Osteoblast (primary cell): ENCODE data around the gene TRAPPC13. TPM values are rescaled to one million over a fixed set of nuclear protein-coding genes. Genes with fewer than 3 reads are reported as not detected.
A peak's percentile ranks its signal among the peaks of the same experiment; 100 is the strongest.
"Not testable (repeated sequence)": the region's sequence is repeated elsewhere in the genome, so short reads cannot be mapped to it uniquely, and the experiment has no call there.

Experiments
- DNase-seq: peaks from one replicate; pipeline ENCODE4 v3.0.0; 2011; ENCODE audit warnings: low spot score, mixed read lengths; ENCODE audit not compliant: insufficient read length; ENCODE audit errors: missing footprints
- H2AFZ ChIP-seq: 2 replicates; pipeline ENCODE4 v1.6.0; 2011; ENCODE audit warnings: mild to moderate bottlenecking, low read length
- H3K27ac ChIP-seq: 2 replicates; pipeline ENCODE4 v1.5.1; 2011; ENCODE audit warnings: mild to moderate bottlenecking, low read depth, low read length, moderate library complexity
- H3K27me3 ChIP-seq: 2 replicates; pipeline ENCODE4 v1.6.0; 2012; ENCODE audit warnings: mild to moderate bottlenecking, control low read depth, inconsistent platforms, low read length, moderate library complexity; ENCODE audit not compliant: insufficient read depth
- H3K36me3 ChIP-seq: 2 replicates; pipeline ENCODE4 v1.5.1; 2011; ENCODE audit warnings: mild to moderate bottlenecking, low read length, control low read depth, moderate library complexity; ENCODE audit not compliant: insufficient read depth
- H3K4me1 ChIP-seq: 2 replicates; pipeline ENCODE4 v1.5.1; 2011; ENCODE audit warnings: mild to moderate bottlenecking, low read length, control low read depth, moderate library complexity; ENCODE audit not compliant: insufficient read depth
- H3K4me2 ChIP-seq: 2 replicates; pipeline ENCODE4 v1.6.0; 2011; ENCODE audit warnings: mild to moderate bottlenecking, low read length; ENCODE audit not compliant: insufficient read depth
- H3K4me3 ChIP-seq: fragments of 200-600 bp; sonication (generic); 3 replicates; pipeline ENCODE4 v1.5.1; 2012; ENCODE audit warnings: mild to moderate bottlenecking, low read length, inconsistent platforms; ENCODE audit not compliant: insufficient read depth
- H3K79me2 ChIP-seq: 2 replicates; pipeline ENCODE4 v1.6.0; 2012; ENCODE audit warnings: mild to moderate bottlenecking, low read length, control low read depth, inconsistent platforms; ENCODE audit not compliant: insufficient read depth
- H3K9me3 ChIP-seq: 2 replicates; pipeline ENCODE4 v1.5.1; 2011; ENCODE audit warnings: low read depth, low read length, control low read depth
- H4K20me1 ChIP-seq: 2 replicates; pipeline ENCODE4 v1.6.0; 2012; ENCODE audit warnings: mild to moderate bottlenecking, low read length, control low read depth; ENCODE audit not compliant: insufficient read depth
- CTCF ChIP-seq: IDR thresholded peaks from 2 replicates; pipeline ENCODE4 v1.5.1; 2011; ENCODE audit warnings: mild to moderate bottlenecking, low read depth, low read length, moderate library complexity; ENCODE audit errors: extremely low read depth
- total RNA-seq: library from RNA; depleted of rRNA; stranded (reverse); fragments of >200 nt; gene quantifications from 2 replicates; pipeline ENCODE4 v1.2.3, GENCODE V29; 2012

The TRAPPC13 gene
- total RNA-seq, 1 donor = 26.1 TPM

GRCh38 chr5:65674749-65675148 lies 49.9 kb downstream of the TRAPPC13 start:
- no peaks in the 10 kb centered on the region for H4K20me1 ChIP-seq
- peaks cover 17% of the 10 kb centered on the region for H3K36me3 ChIP-seq
- no peak overlapping the region for H2AFZ ChIP-seq
- H3K9me3 ChIP-seq = no peaks in the 10 kb centered on the region
- DNase-seq = peak; percentile 62
- H3K4me1 ChIP-seq = peaks cover 3% of the 10 kb centered on the region
- H3K27me3 ChIP-seq = no peaks in the 10 kb centered on the region
- no peak overlapping the region for H3K4me3 ChIP-seq
- H3K4me2 ChIP-seq = no peak overlapping the region
- no peaks in the 10 kb centered on the region for H3K79me2 ChIP-seq
- H3K27ac ChIP-seq = no peak overlapping the region
- TF ChIP-seq CTCF = no peak

- not testable (repeated sequence) for H3K4me3 ChIP-seq, H3K4me1 ChIP-seq, H3K9me3 ChIP-seq, H3K4me2 ChIP-seq, H2AFZ ChIP-seq, H3K79me2 ChIP-seq, H3K27ac ChIP-seq, H3K27me3 ChIP-seq, H4K20me1 ChIP-seq, DNase-seq
- H3K36me3 ChIP-seq = peaks cover 12% of the 10 kb centered on the region
Observed at GRCh38 chr5:65676056-65676455, 51.2 kb downstream of the TRAPPC13 start.

- no peaks in the 10 kb centered on the region for H3K27me3 ChIP-seq
- no peak overlapping the region for H3K4me2 ChIP-seq
- no peaks in the 10 kb centered on the region for H3K79me2 ChIP-seq
- no peak overlapping the region for H3K27ac ChIP-seq
- H4K20me1 ChIP-seq = no peaks in the 10 kb centered on the region
- H3K9me3 ChIP-seq = no peaks in the 10 kb centered on the region
- no peaks in the 10 kb centered on the region for H3K4me1 ChIP-seq
- no peak for TF ChIP-seq CTCF
- DNase-seq = no peak
- peaks cover 18% of the 10 kb centered on the region for H3K36me3 ChIP-seq
- H2AFZ ChIP-seq = no peak overlapping the region
- no peak overlapping the region for H3K4me3 ChIP-seq
Observed at GRCh38 chr5:65682148-65682547, 57.3 kb downstream of the TRAPPC13 start.

- no peaks in the 10 kb centered on the region for H3K27me3 ChIP-seq
- peaks cover 6% of the 10 kb centered on the region for H3K36me3 ChIP-seq
- H3K4me2 ChIP-seq = no peak overlapping the region
- H2AFZ ChIP-seq = no peak overlapping the region
- no peak overlapping the region for H3K27ac ChIP-seq
- no peak overlapping the region for H3K4me3 ChIP-seq
- DNase-seq = no peak
- no peaks in the 10 kb centered on the region for H3K9me3 ChIP-seq
- H3K4me1 ChIP-seq = peaks cover 9% of the 10 kb centered on the region
- no peak for TF ChIP-seq CTCF
- no peaks in the 10 kb centered on the region for H4K20me1 ChIP-seq
- no peaks in the 10 kb centered on the region for H3K79me2 ChIP-seq
Observed at GRCh38 chr5:65693121-65693520, 68.3 kb downstream of the TRAPPC13 start.
